ENCODE data around the gene KDM8. TPM values are rescaled to one million over a fixed set of nuclear protein-coding genes. Genes with fewer than 3 reads are reported as not detected.
A peak's percentile ranks its signal among the peaks of the same experiment; 100 is the strongest.

The KDM8 gene
- total and polyA plus RNA-seq, 9 of the 15 experiments (the other 6 are each of a cell fraction or from before 2014, with no cell fraction given) = 0.61 to 9.1 (median 5.4) TPM

DNA sequence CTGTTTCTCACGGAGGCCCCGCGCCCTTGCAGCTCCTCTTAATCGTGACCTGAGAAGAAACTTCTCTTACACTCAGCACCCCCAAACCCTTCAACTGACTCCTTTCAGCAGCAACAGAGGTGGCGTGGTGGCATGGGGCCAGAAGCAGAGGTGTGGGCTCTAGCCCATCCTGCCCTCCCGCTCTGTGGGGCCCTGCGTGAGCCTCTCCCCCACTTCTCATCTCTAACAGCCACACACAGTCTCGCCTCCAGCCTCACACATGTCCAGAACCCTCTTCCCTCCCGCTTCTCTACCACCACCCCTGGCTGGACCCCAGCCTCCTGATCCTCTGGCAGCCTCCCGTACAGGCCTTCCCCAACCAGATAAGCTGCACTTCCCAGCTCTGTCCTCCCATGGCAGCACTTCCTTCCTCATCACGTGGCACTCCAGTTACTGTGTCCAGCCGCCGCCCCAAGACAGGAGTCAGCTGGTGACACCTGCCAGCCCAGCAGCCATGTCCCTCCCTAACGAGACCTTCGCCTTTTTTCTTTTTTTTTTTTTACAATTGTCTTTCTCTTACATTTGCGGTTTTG, 34.8 kb downstream of the KDM8 start (continued):
- TF ChIP-seq AFF4 (CRISPR knock-in tag; IDR thresholded peaks at IDR 0.05) = no peak
- no peak for TF ChIP-seq PPARD (CRISPR knock-in tag; IDR thresholded peaks at IDR 0.05)
- TF ChIP-seq DMBX1 (CRISPR knock-in tag; IDR thresholded peaks at IDR 0.05; ENCODE audit: borderline replicate concordance) = 0 out of 2 replicates have a peak, but pooled peaks have one; percentile 34
- no peak for TF ChIP-seq CLOCK (CRISPR knock-in tag; IDR thresholded peaks at IDR 0.05; ENCODE audit: borderline replicate concordance)
- TF ChIP-seq, protein P1, sequence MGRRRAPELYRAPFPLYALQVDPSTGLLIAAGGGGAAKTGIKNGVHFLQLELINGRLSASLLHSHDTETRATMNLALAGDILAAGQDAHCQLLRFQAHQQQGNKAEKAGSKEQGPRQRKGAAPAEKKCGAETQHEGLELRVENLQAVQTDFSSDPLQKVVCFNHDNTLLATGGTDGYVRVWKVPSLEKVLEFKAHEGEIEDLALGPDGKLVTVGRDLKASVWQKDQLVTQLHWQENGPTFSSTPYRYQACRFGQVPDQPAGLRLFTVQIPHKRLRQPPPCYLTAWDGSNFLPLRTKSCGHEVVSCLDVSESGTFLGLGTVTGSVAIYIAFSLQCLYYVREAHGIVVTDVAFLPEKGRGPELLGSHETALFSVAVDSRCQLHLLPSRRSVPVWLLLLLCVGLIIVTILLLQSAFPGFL (CRISPR knock-in tag; IDR thresholded peaks at IDR 0.05) = no peak
- no peak for TF ChIP-seq SP1 (CRISPR knock-in tag; IDR thresholded peaks at IDR 0.05)
- no peak for TF ChIP-seq PHB2 (IDR thresholded peaks at IDR 0.05; ENCODE audit: low read depth)
- no peak for TF ChIP-seq ZKSCAN1 (IDR thresholded peaks at IDR 0.05; ENCODE audit: low read depth, low read length)
- TF ChIP-seq ZNF184 (CRISPR knock-in tag; IDR thresholded peaks at IDR 0.05) = no peak
- TF ChIP-seq ZNF318 (IDR thresholded peaks at IDR 0.05; ENCODE audit: borderline replicate concordance in 1 of 2, low read depth in 1 of 2) = no peak
- TF ChIP-seq FIP1L1 (IDR thresholded peaks at IDR 0.05; ENCODE audit: low read depth, low read length, poor library complexity, severe bottlenecking) = no peak

All from K562 (cell line).